H7 (cell line): ENCODE measurements around the gene PPP1R14C. TPM values are rescaled to one million over a fixed set of nuclear protein-coding genes. Genes with fewer than 3 reads are reported as not detected.
"Not testable (repeated sequence)": the region's sequence is repeated elsewhere in the genome, so short reads cannot be mapped to it uniquely, and the experiment has no call there.

Experiments
- DNase-seq: peaks from one replicate; pipeline ENCODE4 v3.0.0; 2012
- H3K27me3 ChIP-seq: 2 replicates; pipeline ENCODE4 v1.6.0; 2011; ENCODE audit warnings: mild to moderate bottlenecking, low read length; ENCODE audit not compliant: control insufficient read depth, insufficient read depth
- H3K36me3 ChIP-seq: replicated peaks from 2 replicates; pipeline ENCODE4 v1.5.1; 2011; ENCODE audit warnings: low read length; ENCODE audit not compliant: control insufficient read depth, insufficient read depth
- H3K4me3 ChIP-seq: 2 replicates; pipeline ENCODE4 v1.5.1; 2011; ENCODE audit warnings: low read depth, mild to moderate bottlenecking, control low read depth, low read length, moderate library complexity; ENCODE audit not compliant: insufficient read depth
- total RNA-seq: library from RNA; depleted of rRNA; stranded (reverse); fragments of >200 nt; shearing (Covaris generic); gene quantifications from 2 replicates; pipeline ENCODE4 v1.2.3, GENCODE V29; 2014

PPP1R14C gene
- total RNA-seq, 1 experiment from 2014 or later = 0.10 TPM

GRCh38 chr6:150169609-150170008 is 26.8 kb downstream of the PPP1R14C start:
- Histone ChIP-seq H3K27me3 (no peaks in the 10 kb centered on the region), H3K4me3 (no peak overlapping the region), H3K36me3 (no peaks in the 10 kb centered on the region)
- no peak for DNase-seq

- DNase-seq = no peak
- no peaks in the 10 kb centered on the region for H3K27me3 ChIP-seq
- no peaks in the 10 kb centered on the region for H3K36me3 ChIP-seq
- H3K4me3 ChIP-seq = no peak overlapping the region
Measured at GRCh38 chr6:150172929-150173328, 30.1 kb downstream of the PPP1R14C start.

DNA sequence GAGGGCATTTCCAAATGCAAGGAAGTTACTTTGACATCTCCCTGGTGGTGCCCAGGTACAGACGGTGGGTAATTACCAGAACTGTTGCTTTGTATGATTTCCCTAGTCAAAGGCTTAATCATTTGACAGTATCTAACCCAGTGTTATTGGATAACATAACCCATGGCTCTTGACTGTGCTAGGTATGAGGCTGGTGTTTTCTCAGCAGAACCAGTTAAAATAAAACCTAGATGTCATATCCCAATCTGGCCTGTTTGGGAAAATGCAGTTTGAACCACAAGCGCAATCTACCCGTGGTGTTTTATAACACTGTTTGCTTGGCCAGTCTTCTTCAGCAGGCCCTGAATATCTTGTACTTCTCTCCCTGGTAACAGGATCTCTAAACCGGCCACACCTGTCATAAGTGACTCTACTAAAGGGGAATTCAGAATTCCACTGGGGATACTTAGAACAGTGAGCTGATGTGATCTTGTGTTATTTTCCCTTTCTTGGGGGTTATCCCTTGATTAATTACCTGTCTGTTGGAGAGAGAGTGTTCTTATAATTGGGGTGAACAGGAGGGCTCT is 32.8 kb downstream of the PPP1R14C start:
- DNase-seq = no peak
- H3K27me3 ChIP-seq = no peaks in the 10 kb centered on the region
- H3K4me3 ChIP-seq = no peak overlapping the region
- no peaks in the 10 kb centered on the region for H3K36me3 ChIP-seq

GRCh38 chr6:150176152-150176551 is 33.3 kb downstream of the PPP1R14C start:
- no peaks in the 10 kb centered on the region for H3K27me3 ChIP-seq
- H3K4me3 ChIP-seq = no peak overlapping the region
- no peak for DNase-seq
- no peaks in the 10 kb centered on the region for H3K36me3 ChIP-seq

- no peak for DNase-seq
- Histone ChIP-seq H3K27me3 (no peaks in the 10 kb centered on the region), H3K36me3 (no peaks in the 10 kb centered on the region), H3K4me3 (no peak overlapping the region)
Measured at GRCh38 chr6:150176659-150177058, 33.8 kb downstream of the PPP1R14C start.

- Histone ChIP-seq H3K27me3 (no peaks in the 10 kb centered on the region), H3K4me3 (no peak overlapping the region), H3K36me3 (no peaks in the 10 kb centered on the region)
- DNase-seq = no peak
Measured at GRCh38 chr6:150177259-150177951, 34.6 kb downstream of the PPP1R14C start.

DNA sequence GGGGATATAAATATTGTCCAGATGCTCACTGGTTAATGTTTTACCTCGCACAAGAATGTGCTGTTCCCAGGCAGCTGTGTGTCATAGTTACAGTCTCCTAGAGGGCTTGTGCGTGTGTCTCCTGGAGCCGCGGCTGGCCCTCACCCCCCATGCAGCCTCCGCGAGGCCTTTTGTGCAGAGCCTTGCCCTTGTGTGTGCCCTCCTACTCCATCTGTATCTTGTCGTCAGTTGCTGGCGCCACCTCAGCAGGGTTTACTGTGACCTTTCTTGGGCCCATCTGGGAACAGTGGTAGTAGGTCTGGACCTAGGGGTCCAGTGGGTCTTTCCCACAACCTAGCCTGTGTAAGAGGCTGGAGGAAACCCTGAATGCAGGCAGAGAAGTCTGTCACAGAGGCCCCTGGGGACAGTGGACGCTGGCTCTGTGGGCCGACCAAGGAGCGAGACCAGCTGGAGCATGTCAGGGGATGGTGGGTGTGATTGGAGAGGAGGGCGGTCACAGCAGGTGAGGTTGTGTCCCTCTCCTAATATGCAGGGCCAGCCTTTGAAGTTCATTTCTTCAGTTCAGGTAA is 35.2 kb downstream of the PPP1R14C start:
- Histone ChIP-seq H3K36me3 (no peaks in the 10 kb centered on the region), H3K4me3 (no peak overlapping the region), H3K27me3 (no peaks in the 10 kb centered on the region)
- DNase-seq = no peak

DNA sequence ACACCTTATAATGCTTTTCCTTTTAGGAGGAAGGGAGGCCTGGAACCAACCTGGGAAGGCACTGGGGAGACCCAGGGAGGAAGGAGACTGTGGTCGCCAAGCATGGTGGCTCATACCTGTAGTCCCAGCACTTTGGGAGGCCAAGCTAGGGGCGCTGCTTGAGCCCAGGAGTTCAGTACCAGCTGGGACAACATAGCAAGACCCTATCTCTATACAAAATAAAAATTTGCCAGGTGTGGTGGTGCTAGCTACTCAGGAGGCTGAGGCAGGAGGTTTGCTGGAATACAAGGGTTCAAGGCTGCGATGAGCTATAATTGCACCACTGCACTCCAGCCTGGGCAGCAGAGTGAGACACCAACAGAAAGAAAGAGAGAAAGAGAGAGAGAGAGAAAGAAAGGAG is 36.2 kb downstream of the PPP1R14C start:
- H3K4me3 ChIP-seq = no peak overlapping the region
- no peak for DNase-seq
- no peaks in the 10 kb centered on the region for H3K36me3 ChIP-seq
- H3K27me3 ChIP-seq = no peaks in the 10 kb centered on the region

DNA sequence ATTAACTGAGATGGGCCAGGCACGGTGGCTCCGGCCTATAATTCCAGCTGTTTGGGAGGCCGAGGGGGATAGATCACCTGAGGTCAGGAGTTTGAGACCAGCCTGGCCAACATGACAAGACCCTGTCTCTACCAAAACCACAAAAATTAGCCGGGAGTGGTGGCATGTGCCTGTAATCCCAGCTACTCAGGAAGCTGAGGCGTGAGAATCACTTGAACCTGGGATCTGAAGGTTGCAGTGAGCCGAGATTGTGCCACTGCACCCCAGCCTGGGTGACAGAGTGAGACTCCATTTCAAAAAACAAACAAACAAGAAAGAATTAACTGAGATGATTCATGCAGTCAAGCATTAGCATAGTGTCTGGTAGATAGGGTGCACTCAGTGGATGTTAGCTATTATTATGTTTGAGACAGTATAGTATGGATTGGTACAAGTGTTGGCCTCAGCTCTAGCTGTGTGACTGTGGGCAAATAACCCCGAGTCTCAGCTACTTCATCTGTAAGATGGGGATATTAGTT is 37.1 kb downstream of the PPP1R14C start:
- not testable (repeated sequence) for H3K4me3 ChIP-seq, H3K36me3 ChIP-seq, DNase-seq, H3K27me3 ChIP-seq

GRCh38 chr6:150180517-150180916 is 37.7 kb downstream of the PPP1R14C start:
- Histone ChIP-seq H3K36me3 (no peaks in the 10 kb centered on the region), H3K27me3 (no peaks in the 10 kb centered on the region), H3K4me3 (no peak overlapping the region)
- no peak for DNase-seq

DNA sequence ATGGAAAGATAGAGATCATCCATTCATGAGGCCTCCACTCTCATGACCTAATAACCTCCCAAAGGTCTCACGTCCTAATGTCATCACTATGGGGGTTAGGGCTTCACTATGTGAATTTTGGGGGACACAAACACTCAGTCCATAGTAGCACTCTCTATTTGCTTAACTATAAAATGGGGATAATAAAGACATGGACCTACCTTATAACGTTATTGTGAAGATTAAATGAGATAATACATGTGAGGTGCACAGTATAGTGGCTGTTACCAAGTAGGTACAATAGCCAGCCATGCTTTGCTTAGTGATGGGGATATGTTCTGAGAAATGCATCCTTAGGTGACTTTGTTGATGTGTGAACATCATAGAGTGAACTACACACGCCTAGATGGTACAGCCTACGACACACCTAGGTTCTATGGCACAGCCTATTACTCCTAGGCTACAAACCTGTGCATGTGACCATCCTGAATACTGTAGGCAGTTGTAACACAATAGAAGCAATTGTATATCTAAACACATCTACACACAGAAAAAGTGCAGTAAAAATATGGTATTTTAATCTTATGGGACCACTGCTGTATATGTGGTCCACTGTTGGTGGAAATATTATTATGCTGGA is 39.7 kb downstream of the PPP1R14C start:
- H3K27me3 ChIP-seq = no peaks in the 10 kb centered on the region

GRCh38 chr6:150183105-150183504 is 40.3 kb downstream of the PPP1R14C start:
- H3K36me3 ChIP-seq = no peaks in the 10 kb centered on the region
- no peaks in the 10 kb centered on the region for H3K27me3 ChIP-seq
- H3K4me3 ChIP-seq = no peak overlapping the region
- no peak for DNase-seq

More for the DNA sequence above, 39.7 kb downstream of the PPP1R14C start:
- no peaks in the 10 kb centered on the region for H3K36me3 ChIP-seq
- H3K4me3 ChIP-seq = no peak overlapping the region
- DNase-seq = no peak

- Histone ChIP-seq H3K4me3 (no peak overlapping the region), H3K36me3 (no peaks in the 10 kb centered on the region), H3K27me3 (no peaks in the 10 kb centered on the region)
- no peak for DNase-seq
Measured at GRCh38 chr6:150183966-150184365, 41.1 kb downstream of the PPP1R14C start.

- DNase-seq = no peak
- no peaks in the 10 kb centered on the region for H3K36me3 ChIP-seq
- H3K4me3 ChIP-seq = no peak overlapping the region
- no peaks in the 10 kb centered on the region for H3K27me3 ChIP-seq
Measured at GRCh38 chr6:150184850-150185731, 42.2 kb downstream of the PPP1R14C start.
